Peyer's patch (tissue), 4 donors: Measurements from ENCODE around the gene NKAIN2.

Source experiments
- CTCF ChIP-seq, 6 experiments: fragments of 450-650 bp in 4 of 6; fragments of 200-600 bp in 2 of 6; sonication (generic) in 1 of 6; IDR thresholded peaks; one replicate each; pipeline ENCODE4 v1.5.1; 2017 to 2019; ENCODE audit warnings: antibody characterized with exemption in 6 of 6, mild to moderate bottlenecking in 3 of 6, moderate library complexity in 1 of 6
- POLR2A ChIP-seq, 2 donors: fragments of 450-650 bp; IDR thresholded peaks; one replicate each; pipeline ENCODE4 v1.5.1; 2017; ENCODE audit warnings: antibody characterized with exemption in 2 of 2, mild to moderate bottlenecking in 2 of 2, moderate library complexity in 2 of 2

GRCh38 chr6:123986938-123987337, 183.3 kb downstream of the NKAIN2 start:
- TF ChIP-seq POLR2A (IDR thresholded peaks at IDR 0.05) (no peak), CTCF (IDR thresholded peaks at IDR 0.05) (no peak)
